Fibroblast of lung (primary cell): ENCODE data around the gene CACNA2D3. TPM values are rescaled to one million over a fixed set of nuclear protein-coding genes. Genes with fewer than 3 reads are reported as not detected.

Source experiments
- DNase-seq, 2 donors: peaks; one replicate each; pipeline versions ENCODE4 v3.0.0 to v3.0.0-alpha.2; 2010; ENCODE audit warnings: low read depth in 2 of 2
- H2AFZ ChIP-seq: 2 replicates; pipeline ENCODE4 v1.5.1; 2012; ENCODE audit warnings: low read length, control low read depth, inconsistent platforms
- H3K27ac ChIP-seq: 2 replicates; pipeline ENCODE4 v1.5.1; 2011; ENCODE audit warnings: low read length, control low read depth; ENCODE audit not compliant: insufficient read depth
- H3K27me3 ChIP-seq: 2 replicates; pipeline ENCODE4 v1.5.1; 2011; ENCODE audit warnings: mild to moderate bottlenecking, low read length; ENCODE audit not compliant: control insufficient read depth, insufficient read depth
- H3K36me3 ChIP-seq: 2 replicates; pipeline ENCODE4 v1.5.1; 2011; ENCODE audit warnings: low read length; ENCODE audit not compliant: control insufficient read depth, insufficient read depth
- H3K4me1 ChIP-seq: 2 replicates; pipeline ENCODE4 v1.5.1; 2011; ENCODE audit warnings: low read length; ENCODE audit not compliant: control insufficient read depth, insufficient read depth; ENCODE audit errors: extremely low read depth
- H3K4me2 ChIP-seq: 2 replicates; pipeline ENCODE4 v1.5.1; 2011; ENCODE audit warnings: low read length, control low read depth; ENCODE audit not compliant: insufficient read depth; ENCODE audit errors: extremely low read depth
- H3K4me3 ChIP-seq, 4 experiments: fragments of 200-600 bp in 1 of 4; sonication (generic) in 1 of 4; replicated peaks in 1 of 4; 2 replicates each; pipeline ENCODE4 v1.5.1; 2011 to 2016; ENCODE audit warnings: low read length in 4 of 4, low read depth in 3 of 4, mild to moderate bottlenecking in 3 of 4, control low read depth in 2 of 4, inconsistent platforms in 1 of 4, mixed read lengths in 1 of 4; ENCODE audit not compliant: insufficient read depth in 1 of 4; ENCODE audit errors: control extremely low read depth in 1 of 4
- H3K79me2 ChIP-seq: 2 replicates; pipeline ENCODE4 v1.5.1; 2012; ENCODE audit warnings: mild to moderate bottlenecking, low read length, inconsistent platforms; ENCODE audit not compliant: control insufficient read depth, insufficient read depth
- H3K9ac ChIP-seq: 2 replicates; pipeline ENCODE4 v1.5.1; 2011; ENCODE audit warnings: mild to moderate bottlenecking, low read length, control low read depth; ENCODE audit not compliant: insufficient read depth
- H3K9me3 ChIP-seq: 2 replicates; pipeline ENCODE4 v1.5.1; 2012; ENCODE audit warnings: low read depth, low read length; ENCODE audit not compliant: control insufficient read depth, insufficient read depth
- H4K20me1 ChIP-seq: 2 replicates; pipeline ENCODE4 v1.5.1; 2011; ENCODE audit warnings: low read length; ENCODE audit not compliant: control insufficient read depth, insufficient read depth; ENCODE audit errors: extremely low read depth
- EZH2 ChIP-seq: IDR thresholded peaks from 2 replicates; pipeline ENCODE4 v1.5.1; 2012; ENCODE audit warnings: low read length, control low read depth, mild to moderate bottlenecking; ENCODE audit errors: missing control alignments
- polyA plus RNA-seq, 2 donors: library from polyadenylated mRNA; depleted of rRNA in 1 of 2; stranded (reverse) in 1 of 2; unstranded in 1 of 2; fragments of >200 nt; gene quantifications; 2 replicates each; pipeline ENCODE4 v1.2.1, GENCODE V29; 2011 to 2012; ENCODE audit warnings: missing spikeins in 1 of 2
- total RNA-seq: library from RNA; depleted of rRNA; stranded (reverse); fragments of >200 nt; gene quantifications from 2 replicates; pipeline ENCODE4 v1.2.1, GENCODE V29; 2014
- TF ChIP-seq, protein P1 (sequence below), 2 donors: IDR thresholded peaks in 1 of 2; conservative IDR thresholded peaks in 1 of 2; 1 replicate in 1 of 2; 2 replicates in 1 of 2; pipeline ENCODE4 v1.5.1; 2011 to 2012; ENCODE audit warnings: low read length in 2 of 2, control low read depth in 1 of 2, inconsistent platforms in 1 of 2, low read depth in 1 of 2, mild to moderate bottlenecking in 1 of 2

Gene CACNA2D3
- total and polyA plus RNA-seq, 2 donors (not counting 1 experiment from before 2014, with no cell fraction given) = 1.8 to 11.5 TPM

- Histone ChIP-seq H4K20me1 (no peaks in the 10 kb centered on the region), H3K27ac (no peak overlapping the region), H3K79me2 (no peaks in the 10 kb centered on the region), H3K4me3 (no peak overlapping the region), H3K4me2 (no peak overlapping the region), H3K27me3 (no peaks in the 10 kb centered on the region), H2AFZ (no peak overlapping the region), H3K9me3 (no peaks in the 10 kb centered on the region), H3K4me1 (no peaks in the 10 kb centered on the region), H3K36me3 (no peaks in the 10 kb centered on the region), H3K9ac (no peak overlapping the region)
- TF ChIP-seq EZH2 = no peak
- TF ChIP-seq, protein P1, sequence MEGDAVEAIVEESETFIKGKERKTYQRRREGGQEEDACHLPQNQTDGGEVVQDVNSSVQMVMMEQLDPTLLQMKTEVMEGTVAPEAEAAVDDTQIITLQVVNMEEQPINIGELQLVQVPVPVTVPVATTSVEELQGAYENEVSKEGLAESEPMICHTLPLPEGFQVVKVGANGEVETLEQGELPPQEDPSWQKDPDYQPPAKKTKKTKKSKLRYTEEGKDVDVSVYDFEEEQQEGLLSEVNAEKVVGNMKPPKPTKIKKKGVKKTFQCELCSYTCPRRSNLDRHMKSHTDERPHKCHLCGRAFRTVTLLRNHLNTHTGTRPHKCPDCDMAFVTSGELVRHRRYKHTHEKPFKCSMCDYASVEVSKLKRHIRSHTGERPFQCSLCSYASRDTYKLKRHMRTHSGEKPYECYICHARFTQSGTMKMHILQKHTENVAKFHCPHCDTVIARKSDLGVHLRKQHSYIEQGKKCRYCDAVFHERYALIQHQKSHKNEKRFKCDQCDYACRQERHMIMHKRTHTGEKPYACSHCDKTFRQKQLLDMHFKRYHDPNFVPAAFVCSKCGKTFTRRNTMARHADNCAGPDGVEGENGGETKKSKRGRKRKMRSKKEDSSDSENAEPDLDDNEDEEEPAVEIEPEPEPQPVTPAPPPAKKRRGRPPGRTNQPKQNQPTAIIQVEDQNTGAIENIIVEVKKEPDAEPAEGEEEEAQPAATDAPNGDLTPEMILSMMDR (conservative IDR thresholded peaks at IDR 0.05 in 1 of 2, IDR thresholded peaks at IDR 0.05 in 1 of 2; ENCODE audit: low read depth in 1 of 2, low read length in 2 of 2) = no peak
- DNase-seq = no peak
These were observed 140.2 kb downstream of the CACNA2D3 start for GRCh38 chr3:54262541-54262940.

DNA sequence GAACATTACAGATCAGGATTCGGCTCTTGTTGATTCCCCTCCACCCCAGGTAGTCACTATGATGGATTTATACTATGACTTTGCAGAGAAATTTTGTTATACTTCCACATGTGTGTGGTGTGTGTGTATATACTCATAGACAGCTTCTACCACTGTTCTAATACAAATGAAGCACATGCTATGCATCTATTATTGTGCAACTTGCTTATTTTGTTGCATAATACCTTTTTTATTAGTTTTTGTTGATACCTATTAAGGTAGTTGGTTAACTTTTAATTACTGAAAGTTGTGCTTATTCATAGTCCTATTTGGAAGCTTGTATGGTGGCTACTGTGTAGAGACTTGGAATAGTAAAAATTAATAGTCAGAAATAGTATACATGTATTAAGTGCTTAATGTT lies 140.6 kb downstream of the CACNA2D3 start:
- no peak for DNase-seq
- no peaks in the 10 kb centered on the region for H3K79me2 ChIP-seq
- TF ChIP-seq, protein P1 (conservative IDR thresholded peaks at IDR 0.05 in 1 of 2, IDR thresholded peaks at IDR 0.05 in 1 of 2; ENCODE audit: low read depth in 1 of 2, low read length in 2 of 2) = no peak
- no peak for TF ChIP-seq EZH2

GRCh38 chr3:54264050-54264449 lies 141.7 kb downstream of the CACNA2D3 start:
- DNase-seq = no peak
- H3K79me2 ChIP-seq = no peaks in the 10 kb centered on the region
- no peaks in the 10 kb centered on the region for H3K4me1 ChIP-seq
- H3K27me3 ChIP-seq = no peaks in the 10 kb centered on the region
- H4K20me1 ChIP-seq = no peaks in the 10 kb centered on the region
- no peak overlapping the region for H3K9ac ChIP-seq
- H3K4me2 ChIP-seq = no peak overlapping the region
- TF ChIP-seq, protein P1 (conservative IDR thresholded peaks at IDR 0.05 in 1 of 2, IDR thresholded peaks at IDR 0.05 in 1 of 2; ENCODE audit: low read depth in 1 of 2, low read length in 2 of 2) = no peak
- no peak for TF ChIP-seq EZH2
- H2AFZ ChIP-seq = no peak overlapping the region
- H3K27ac ChIP-seq = no peak overlapping the region
- H3K9me3 ChIP-seq = no peaks in the 10 kb centered on the region
- no peaks in the 10 kb centered on the region for H3K36me3 ChIP-seq
- H3K4me3 ChIP-seq = no peak overlapping the region

More for the DNA sequence above, 140.6 kb downstream of the CACNA2D3 start:
- Histone ChIP-seq H3K4me3 (no peak overlapping the region), H3K4me1 (no peaks in the 10 kb centered on the region), H3K9ac (no peak overlapping the region), H3K36me3 (no peaks in the 10 kb centered on the region), H3K4me2 (no peak overlapping the region), H3K27ac (no peak overlapping the region), H3K9me3 (no peaks in the 10 kb centered on the region), H3K27me3 (no peaks in the 10 kb centered on the region), H2AFZ (no peak overlapping the region), H4K20me1 (no peaks in the 10 kb centered on the region)
